GM18511 (cell line): ENCODE results near the gene ARHGAP24.

Experiments used
- ATAC-seq: cut with Tn5 transposase; IDR thresholded peaks from one replicate; pipeline ENCODE4 v1.9.1; 2021; ENCODE audit warnings: mild to moderate bottlenecking, moderate library complexity; ENCODE audit not compliant: unreplicated experiment

Gene ARHGAP24

GRCh38 chr4:85474818-85475630 is at the start of gene ARHGAP24:
ARHGAP24 (plus strand) TSS chr4:85475150.
- peak; percentile 89 for ATAC-seq

- ATAC-seq = no peak
Measured at GRCh38 chr4:85426366-85426765, 48.6 kb upstream of the ARHGAP24 start.

- no peak for ATAC-seq
Measured at GRCh38 chr4:85427123-85427522, 47.8 kb upstream of the ARHGAP24 start.

- no peak for ATAC-seq
Measured at GRCh38 chr4:85430226-85430625, 44.7 kb upstream of the ARHGAP24 start.

- ATAC-seq = no peak
Measured at GRCh38 chr4:85430697-85431096, 44.3 kb upstream of the ARHGAP24 start.

GRCh38 chr4:85431156-85431555 is 43.8 kb upstream of the ARHGAP24 start:
- no peak for ATAC-seq

GRCh38 chr4:85431881-85432485 is 43.0 kb upstream of the ARHGAP24 start:
- no peak for ATAC-seq

GRCh38 chr4:85445050-85445639 is 29.8 kb upstream of the ARHGAP24 start:
- ATAC-seq = no peak

GRCh38 chr4:85446141-85446861 is 28.6 kb upstream of the ARHGAP24 start:
- no peak for ATAC-seq

GRCh38 chr4:85448906-85449890 is 25.8 kb upstream of the ARHGAP24 start:
- ATAC-seq = peak; percentile 78

GRCh38 chr4:85452058-85452731 is 22.8 kb upstream of the ARHGAP24 start:
- ATAC-seq = no peak

- no peak for ATAC-seq
Measured at GRCh38 chr4:85455942-85456341, 19.0 kb upstream of the ARHGAP24 start.

- ATAC-seq = no peak
Measured at GRCh38 chr4:85457752-85458467, 17.0 kb upstream of the ARHGAP24 start.

- no peak for ATAC-seq
Measured at GRCh38 chr4:85459736-85460135, 15.2 kb upstream of the ARHGAP24 start.

GRCh38 chr4:85474356-85474755 is 594 bp upstream of the ARHGAP24 start:
- no peak for ATAC-seq

- ATAC-seq = no peak
Measured at GRCh38 chr4:85475631-85476233, 782 bp downstream of the ARHGAP24 start.

- no peak for ATAC-seq
Measured at GRCh38 chr4:85476381-85476780, 1.4 kb downstream of the ARHGAP24 start.

GRCh38 chr4:85477534-85477933 is 2.6 kb downstream of the ARHGAP24 start:
- ATAC-seq = no peak

- no peak for ATAC-seq
Measured at GRCh38 chr4:85478576-85478975, 3.6 kb downstream of the ARHGAP24 start.
